Esophagus muscularis mucosa (tissue), 4 donors: ENCODE measurements around the gene KCNK4.

Experiments used
- CTCF ChIP-seq, 3 experiments: fragments of 200-600 bp in 2 of 3; fragments of 450-650 bp in 1 of 3; sonication (generic) in 2 of 3; IDR thresholded peaks; one replicate each; pipeline ENCODE4 v1.5.1; 2017 to 2019; ENCODE audit warnings: antibody characterized with exemption in 3 of 3, mild to moderate bottlenecking in 2 of 3, moderate library complexity in 1 of 3
- EP300 ChIP-seq: sonication (generic); formaldehyde crosslinking; IDR thresholded peaks from one replicate; pipeline ENCODE4 v1.6.1; 2017; ENCODE audit warnings: antibody characterized with exemption
- POLR2A ChIP-seq: fragments of 450-650 bp; IDR thresholded peaks from one replicate; pipeline ENCODE4 v1.6.1; 2017; ENCODE audit warnings: antibody characterized with exemption, moderate library complexity, mild to moderate bottlenecking, low read depth

- TF ChIP-seq CTCF (IDR thresholded peaks at IDR 0.05) (no peak), EP300 (no peak), POLR2A (no peak)
Measured at GRCh38 chr11:64330888-64331287, 39.8 kb downstream of the KCNK4 start.
